ENCODE data around the gene BRME1. TPM values are rescaled to one million over a fixed set of nuclear protein-coding genes. Genes with fewer than 3 reads are reported as not detected.

Gene BRME1
- total RNA-seq, 4 donors from 2014 or later: 2.3 to 11.8 (median 5.7) TPM

- peak; percentile 90 to 98 for DNase-seq (ENCODE audit: low spot score in 2 of 2)
- TF ChIP-seq CTCF (IDR thresholded peaks at IDR 0.05) (no peak), POLR2A (IDR thresholded peaks at IDR 0.05) (no peak)
- WGBS, 2 donors: 0 to 2% methylated on average over 23 to 26 of the region's 36 CpGs
- intact Hi-C loops (cut with DNase I; ENCODE audit: low total_unique reads): no loop called here
- H3K4me3 ChIP-seq (ENCODE audit: low read depth, poor library complexity, severe bottlenecking): peak overlapping the region; percentile 92
Observed at GRCh38 chr19:13839130-13839937, 66.6 kb downstream of the BRME1 start.

- DNase-seq (ENCODE audit: low spot score in 2 of 2): no peak
- H3K4me3 ChIP-seq (ENCODE audit: low read depth, poor library complexity, severe bottlenecking): no peak overlapping the region
- TF ChIP-seq CTCF (IDR thresholded peaks at IDR 0.05) (no peak), POLR2A (IDR thresholded peaks at IDR 0.05) (no peak)
- intact Hi-C loops (cut with DNase I; ENCODE audit: low total_unique reads): no loop called here
- WGBS, 2 donors: 22 to 25% methylated on average over 17 to 18 of the region's 18 CpGs
Observed at GRCh38 chr19:13838435-13839129, 67.3 kb downstream of the BRME1 start.

- intact Hi-C loops (cut with DNase I; ENCODE audit: low total_unique reads): no loop called here
- DNase-seq (ENCODE audit: low spot score in 2 of 2): peak in 1 of 2 donors; percentile 89
- WGBS, 2 donors: 31 to 37% methylated on average over 21 of the region's 21 CpGs
- no peak for TF ChIP-seq CTCF (IDR thresholded peaks at IDR 0.05)
- TF ChIP-seq POLR2A (IDR thresholded peaks at IDR 0.05): no peak
- H3K4me3 ChIP-seq (ENCODE audit: low read depth, poor library complexity, severe bottlenecking): no peak overlapping the region
Observed at GRCh38 chr19:13835791-13836723, 69.9 kb downstream of the BRME1 start.

- intact Hi-C loops (cut with DNase I; ENCODE audit: low total_unique reads): no loop called here
- no peak for DNase-seq (ENCODE audit: low spot score in 2 of 2)
- WGBS, 2 donors: 58 to 61% methylated on average over 14 of the region's 14 CpGs
Observed at GRCh38 chr19:13834244-13835069, 71.5 kb downstream of the BRME1 start.

More at GRCh38 chr19:13834244-13835069, 71.5 kb downstream of the BRME1 start:
- TF ChIP-seq POLR2A (IDR thresholded peaks at IDR 0.05): no peak
- no peak for TF ChIP-seq CTCF (IDR thresholded peaks at IDR 0.05)
- no peak overlapping the region for H3K4me3 ChIP-seq (ENCODE audit: low read depth, poor library complexity, severe bottlenecking)

Data from lower leg skin (tissue), 4 donors.